Nephron progenitor cell (in vitro differentiated cells): ENCODE results near the gene FAM20A.

Experiments
- DNase-seq: peaks from one replicate; pipeline ENCODE4 v3.0.0; 2021
- H3K27ac Mint-ChIP-seq: 2 replicates; pipeline ENCODE4 v1.8.0; 2021; ENCODE audit warnings: mild to moderate bottlenecking, moderate library complexity, mixed read lengths
- H3K27me3 Mint-ChIP-seq: 2 replicates; pipeline ENCODE4 v1.8.0; 2021; ENCODE audit warnings: mild to moderate bottlenecking, low read depth, mixed read lengths; ENCODE audit not compliant: poor library complexity
- H3K36me3 Mint-ChIP-seq: 2 replicates; pipeline ENCODE4 v1.8.0; 2021; ENCODE audit warnings: low read depth, mixed read lengths
- H3K4me1 Mint-ChIP-seq: 2 replicates; pipeline ENCODE4 v1.8.0; 2021; ENCODE audit warnings: mixed read lengths
- H3K4me3 Mint-ChIP-seq: 2 replicates; pipeline ENCODE4 v1.8.0; 2021; ENCODE audit warnings: mild to moderate bottlenecking, moderate library complexity, mixed read lengths
- H3K9me3 Mint-ChIP-seq: 2 replicates; pipeline ENCODE4 v1.8.0; 2021; ENCODE audit warnings: mild to moderate bottlenecking, moderate library complexity, mixed read lengths
- TF ChIP-seq, protein P1 (sequence below): fragments of 200-600 bp; sonication (generic); IDR thresholded peaks from 2 replicates; pipeline ENCODE4 v1.5.0; 2021; ENCODE audit warnings: antibody characterized with exemption

The FAM20A gene

DNA sequence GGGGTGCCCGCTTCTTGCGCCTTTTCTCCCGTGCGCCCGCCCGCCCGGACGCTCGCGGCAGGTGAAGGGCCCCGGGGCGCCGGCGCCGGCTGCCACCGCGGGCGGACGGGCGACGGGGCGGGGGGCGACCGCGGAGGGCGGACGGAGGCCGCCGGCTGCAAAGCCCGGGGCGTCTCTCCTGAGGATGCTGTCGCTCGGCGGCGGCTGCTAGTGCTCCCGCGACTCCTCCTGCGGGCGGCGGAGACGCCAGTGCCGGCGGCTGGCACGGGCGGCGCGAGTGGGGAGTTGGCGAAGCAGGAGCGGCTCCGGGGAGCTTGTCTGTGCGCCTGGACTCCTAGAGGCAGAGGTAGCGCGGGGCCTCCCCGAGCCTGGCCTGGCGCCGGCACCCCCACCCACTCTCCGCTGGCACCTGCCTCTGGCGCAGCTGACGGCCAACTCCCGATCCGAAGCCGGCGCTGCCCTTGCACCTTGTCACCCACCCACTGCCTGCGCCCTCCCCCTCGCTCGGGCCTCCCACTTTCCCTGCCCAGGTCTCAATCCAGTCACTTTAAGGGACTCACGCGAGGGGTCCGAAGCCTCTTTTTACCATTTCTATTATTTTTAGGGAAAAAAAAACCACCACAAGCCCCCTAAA lies at the start of gene FAM20A:
FAM20A (minus strand) TSS at position 437 of the 634 bp plus-strand sequence. CDS start 701 bp downstream, outside the sequence.
- TF ChIP-seq, protein P1, sequence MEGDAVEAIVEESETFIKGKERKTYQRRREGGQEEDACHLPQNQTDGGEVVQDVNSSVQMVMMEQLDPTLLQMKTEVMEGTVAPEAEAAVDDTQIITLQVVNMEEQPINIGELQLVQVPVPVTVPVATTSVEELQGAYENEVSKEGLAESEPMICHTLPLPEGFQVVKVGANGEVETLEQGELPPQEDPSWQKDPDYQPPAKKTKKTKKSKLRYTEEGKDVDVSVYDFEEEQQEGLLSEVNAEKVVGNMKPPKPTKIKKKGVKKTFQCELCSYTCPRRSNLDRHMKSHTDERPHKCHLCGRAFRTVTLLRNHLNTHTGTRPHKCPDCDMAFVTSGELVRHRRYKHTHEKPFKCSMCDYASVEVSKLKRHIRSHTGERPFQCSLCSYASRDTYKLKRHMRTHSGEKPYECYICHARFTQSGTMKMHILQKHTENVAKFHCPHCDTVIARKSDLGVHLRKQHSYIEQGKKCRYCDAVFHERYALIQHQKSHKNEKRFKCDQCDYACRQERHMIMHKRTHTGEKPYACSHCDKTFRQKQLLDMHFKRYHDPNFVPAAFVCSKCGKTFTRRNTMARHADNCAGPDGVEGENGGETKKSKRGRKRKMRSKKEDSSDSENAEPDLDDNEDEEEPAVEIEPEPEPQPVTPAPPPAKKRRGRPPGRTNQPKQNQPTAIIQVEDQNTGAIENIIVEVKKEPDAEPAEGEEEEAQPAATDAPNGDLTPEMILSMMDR = no peak
- Mint-ChIP-seq H3K4me3 (peak within 1 kb of the TSS; percentile 71), H3K27me3 (peaks cover 89% of the 10 kb centered on the region), H3K36me3 (no peaks in the 10 kb centered on the region), H3K4me1 (peaks cover 30% of the 10 kb centered on the region), H3K27ac (no peak within 1 kb of the TSS), H3K9me3 (no peaks in the 10 kb centered on the region)
- peak; percentile 51 for DNase-seq

DNA sequence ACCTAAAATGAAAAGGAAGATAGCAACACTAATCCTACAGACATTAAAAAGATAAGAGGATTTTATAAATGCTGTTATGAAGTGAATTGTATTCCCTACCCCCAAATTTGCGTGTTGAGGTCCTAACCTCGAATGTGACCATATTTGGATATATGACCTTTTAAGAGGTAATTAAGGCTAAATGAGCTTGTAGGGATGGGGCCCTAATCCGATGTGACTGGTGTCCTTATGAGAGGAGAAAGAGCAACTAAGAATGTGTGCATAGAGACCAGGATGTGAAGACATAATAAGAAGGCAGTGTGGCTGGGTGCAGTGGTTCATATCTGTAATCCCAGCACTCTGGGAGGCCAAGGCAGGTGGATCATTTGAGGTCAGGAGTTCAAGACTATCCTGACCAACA lies 48.2 kb upstream of the FAM20A start:
- H3K9me3 Mint-ChIP-seq = peaks cover 9% of the 10 kb centered on the region
- no peak overlapping the region for H3K4me3 Mint-ChIP-seq
- no peak overlapping the region for H3K27ac Mint-ChIP-seq
- H3K36me3 Mint-ChIP-seq = no peaks in the 10 kb centered on the region
- TF ChIP-seq, protein P1 = no peak
- H3K27me3 Mint-ChIP-seq = peaks cover 9% of the 10 kb centered on the region
- H3K4me1 Mint-ChIP-seq = no peaks in the 10 kb centered on the region
- DNase-seq = no peak

DNA sequence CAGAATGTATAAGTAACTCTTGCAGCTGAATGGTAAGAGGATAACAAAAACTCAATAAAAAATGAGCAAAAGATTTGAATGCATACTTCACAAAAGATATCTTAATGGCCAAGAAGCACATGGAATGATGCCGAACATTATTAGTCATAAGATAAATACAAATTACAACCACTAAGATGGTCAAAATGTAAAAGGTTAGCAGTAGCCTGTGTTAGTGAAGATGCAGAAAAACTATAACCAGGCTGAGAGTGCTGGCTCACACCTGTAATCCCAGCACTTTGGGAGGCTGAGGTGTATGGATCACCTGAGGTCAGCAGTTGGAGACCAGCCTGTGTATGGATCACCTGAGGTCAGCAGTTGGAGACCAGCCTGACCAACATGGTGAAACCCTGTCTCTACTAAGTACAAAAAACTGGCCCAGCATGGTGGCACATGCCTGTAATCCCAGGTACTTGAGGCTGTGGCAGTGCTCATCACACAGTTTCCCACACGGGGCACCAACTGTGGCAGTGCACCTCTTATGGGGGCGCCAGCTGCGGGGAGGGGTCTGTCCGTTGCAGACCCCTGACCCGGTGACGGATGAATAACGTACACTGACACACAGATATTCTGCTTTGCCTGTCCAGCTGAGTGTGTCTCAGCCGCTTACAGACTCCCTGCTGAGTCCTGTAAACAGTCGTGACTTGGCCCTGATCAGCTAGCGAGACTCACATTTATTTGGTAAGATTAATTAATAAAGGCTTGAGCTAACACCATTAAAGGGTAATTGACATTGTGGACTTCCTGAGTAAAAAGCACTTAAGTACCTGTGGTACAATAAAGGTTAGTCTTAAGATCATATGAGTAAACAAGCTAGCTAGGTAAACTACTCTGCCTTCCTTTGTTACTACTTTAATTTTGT lies 45.7 kb upstream of the FAM20A start:
- TF ChIP-seq, protein P1 = no peak
- DNase-seq = no peak
- Mint-ChIP-seq H3K36me3 (no peaks in the 10 kb centered on the region), H3K4me3 (no peak overlapping the region), H3K27me3 (peaks cover 14% of the 10 kb centered on the region), H3K4me1 (no peaks in the 10 kb centered on the region), H3K27ac (no peak overlapping the region), H3K9me3 (peaks cover 9% of the 10 kb centered on the region)

DNA sequence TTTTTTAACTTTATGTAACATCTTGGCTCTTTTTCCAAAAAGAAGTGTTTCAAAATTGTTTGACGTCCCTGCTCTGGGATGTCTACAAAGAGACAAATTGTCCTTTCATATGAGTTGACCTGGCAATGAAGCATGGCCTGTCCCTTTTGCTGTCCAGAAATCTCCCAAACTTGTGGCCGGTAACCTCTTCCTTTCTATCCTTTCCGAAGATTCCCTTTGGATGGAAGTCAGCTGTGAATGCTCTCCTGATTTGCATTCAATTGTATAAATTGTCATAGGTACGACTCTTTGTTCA lies 40.9 kb upstream of the FAM20A start:
- H3K27me3 Mint-ChIP-seq = peaks cover 14% of the 10 kb centered on the region

DNA sequence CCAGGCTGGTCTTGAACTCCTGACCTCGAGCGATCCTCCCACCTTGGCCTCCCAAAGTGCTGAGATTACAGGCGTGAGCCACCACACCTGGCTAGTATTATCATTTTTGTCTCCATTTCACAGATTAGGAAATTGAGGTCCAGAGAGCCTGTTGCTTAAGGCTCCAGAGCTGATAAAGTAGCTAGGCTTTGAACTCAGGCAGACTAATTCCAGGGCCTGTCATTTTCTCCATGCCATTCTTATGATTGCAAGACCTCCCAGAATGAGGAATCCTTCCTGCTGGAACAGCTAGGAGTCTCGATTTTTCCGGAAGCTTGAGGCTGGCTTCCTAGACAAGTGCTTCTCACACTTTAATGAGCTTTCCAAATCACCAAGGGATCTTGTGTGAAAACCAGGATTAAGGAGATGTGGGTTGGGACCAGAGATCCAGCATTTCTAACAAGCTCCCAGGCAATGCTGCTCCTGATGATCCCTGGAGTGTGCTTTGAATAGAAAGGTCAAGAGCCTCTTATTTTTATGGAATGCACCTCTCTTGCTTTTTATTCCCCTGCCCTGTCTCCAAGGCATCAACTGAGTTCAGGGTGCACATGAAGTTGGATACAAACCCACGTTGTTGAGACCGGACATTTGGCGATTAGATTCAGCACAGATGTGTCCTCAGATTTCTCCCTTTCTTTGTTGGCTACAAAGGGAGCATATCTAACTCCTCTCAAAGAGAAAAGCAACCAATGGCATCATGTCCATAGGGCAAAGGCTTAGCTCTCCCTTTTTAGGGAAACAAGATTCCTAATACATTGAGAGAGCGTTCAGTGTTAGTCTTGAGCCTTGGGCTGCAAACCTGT lies 40.3 kb upstream of the FAM20A start:
- Mint-ChIP-seq H3K27ac (no peak overlapping the region), H3K9me3 (peaks cover 5% of the 10 kb centered on the region), H3K4me3 (no peak overlapping the region), H3K4me1 (no peaks in the 10 kb centered on the region), H3K27me3 (peaks cover 14% of the 10 kb centered on the region), H3K36me3 (no peaks in the 10 kb centered on the region)
- TF ChIP-seq, protein P1 = no peak
- no peak for DNase-seq

More for the DNA sequence above, 40.9 kb upstream of the FAM20A start:
- no peak overlapping the region for H3K4me3 Mint-ChIP-seq
- no peaks in the 10 kb centered on the region for H3K4me1 Mint-ChIP-seq
- peaks cover 2% of the 10 kb centered on the region for H3K9me3 Mint-ChIP-seq
- TF ChIP-seq, protein P1 = no peak
- H3K36me3 Mint-ChIP-seq = no peaks in the 10 kb centered on the region
- DNase-seq = no peak
- H3K27ac Mint-ChIP-seq = no peak overlapping the region
